Measurements from ENCODE around the gene C19orf53. TPM values are rescaled to one million over a fixed set of nuclear protein-coding genes. Genes with fewer than 3 reads are reported as not detected.

The C19orf53 gene
- total RNA-seq, 1 experiment from 2014 or later: 115 TPM

- DNase-seq (ENCODE audit: low spot score): no peak
Observed at GRCh38 chr19:13795595-13796300, 21.5 kb downstream of the C19orf53 start.

DNA sequence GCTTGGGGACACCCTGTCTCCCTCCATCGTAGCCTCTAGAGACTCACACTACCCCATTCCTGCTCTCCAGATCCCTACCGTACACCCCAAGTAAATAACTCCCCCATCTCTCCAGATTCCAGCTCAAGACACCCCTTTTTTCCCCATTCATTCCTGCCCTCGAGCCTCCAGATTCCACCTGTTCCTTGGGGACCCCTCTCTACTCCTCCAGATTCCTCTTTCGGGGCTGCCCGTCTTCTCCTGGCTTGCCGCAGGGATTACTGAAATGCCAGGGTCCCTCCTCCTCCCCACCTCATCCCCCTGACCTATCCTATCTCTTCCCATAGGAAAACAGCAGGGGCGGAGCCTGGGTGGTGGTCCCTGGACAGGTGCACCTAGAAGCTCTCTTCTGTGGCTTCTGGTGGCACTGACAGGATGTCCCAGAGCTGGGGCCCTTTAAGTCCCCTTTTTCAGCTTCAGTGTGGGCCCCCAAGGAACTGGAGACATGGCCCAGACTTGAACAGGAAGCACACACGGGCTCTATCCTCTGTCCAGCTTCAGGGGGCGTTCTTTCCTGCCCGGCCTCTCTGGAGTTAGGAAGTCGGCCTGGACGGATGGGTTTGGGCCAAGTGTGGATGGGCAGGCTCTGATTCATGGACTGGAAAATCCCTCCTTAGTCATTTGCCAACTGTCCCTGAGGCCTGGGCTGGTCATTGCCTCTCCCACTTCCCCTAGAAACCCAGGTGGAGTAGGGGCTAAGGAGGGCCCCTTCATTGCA lies 22.2 kb downstream of the C19orf53 start:
- no peak for DNase-seq (ENCODE audit: low spot score)

DNA sequence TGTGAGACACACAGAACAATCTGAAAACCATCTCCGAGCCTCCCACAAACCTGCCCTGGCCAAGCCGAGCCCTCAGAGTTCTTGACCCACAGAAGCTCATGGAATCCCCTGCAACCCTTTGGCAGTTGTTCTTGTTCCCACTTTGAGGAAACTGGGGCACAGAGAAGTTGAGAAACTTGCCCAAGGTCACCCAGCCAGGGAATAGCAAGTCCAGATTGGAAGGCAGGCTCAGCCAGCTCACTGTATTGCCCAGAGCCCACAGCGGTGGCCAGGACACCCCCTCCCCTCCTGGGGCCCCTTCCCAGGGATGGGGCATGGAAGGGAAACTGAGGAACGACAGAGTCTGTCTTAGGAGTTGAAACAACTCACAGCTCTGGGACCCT lies 22.8 kb downstream of the C19orf53 start:
- no peak for DNase-seq (ENCODE audit: low spot score)

GRCh38 chr19:13797870-13798269 lies 23.6 kb downstream of the C19orf53 start:
- no peak for DNase-seq (ENCODE audit: low spot score)

DNA sequence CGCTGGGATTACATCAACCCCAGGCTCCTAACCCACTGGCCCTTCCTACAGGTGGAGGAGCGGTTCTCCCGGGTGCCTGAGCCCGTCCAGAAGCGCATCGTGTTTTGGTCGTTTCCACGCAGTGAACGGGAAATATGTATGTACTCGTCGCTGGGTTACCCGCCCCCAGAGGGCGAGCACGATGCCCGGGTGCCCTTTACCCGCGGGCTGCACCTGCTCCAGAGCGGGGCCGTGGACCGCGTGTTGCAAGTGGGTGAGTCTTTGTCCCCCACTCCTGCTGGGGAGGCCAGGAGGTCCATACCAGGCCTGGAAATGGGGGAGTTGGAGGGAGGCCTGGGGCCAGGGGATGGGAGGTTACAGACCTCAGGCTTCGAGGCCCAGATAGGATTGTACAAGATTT lies 25.4 kb downstream of the C19orf53 start:
- no peak for DNase-seq (ENCODE audit: low spot score)

GRCh38 chr19:13803038-13803437 lies 28.8 kb downstream of the C19orf53 start:
- peak; percentile 51 for DNase-seq (ENCODE audit: low spot score)

GRCh38 chr19:13804830-13805683 lies 30.8 kb downstream of the C19orf53 start:
- no peak for DNase-seq (ENCODE audit: low spot score)

DNA sequence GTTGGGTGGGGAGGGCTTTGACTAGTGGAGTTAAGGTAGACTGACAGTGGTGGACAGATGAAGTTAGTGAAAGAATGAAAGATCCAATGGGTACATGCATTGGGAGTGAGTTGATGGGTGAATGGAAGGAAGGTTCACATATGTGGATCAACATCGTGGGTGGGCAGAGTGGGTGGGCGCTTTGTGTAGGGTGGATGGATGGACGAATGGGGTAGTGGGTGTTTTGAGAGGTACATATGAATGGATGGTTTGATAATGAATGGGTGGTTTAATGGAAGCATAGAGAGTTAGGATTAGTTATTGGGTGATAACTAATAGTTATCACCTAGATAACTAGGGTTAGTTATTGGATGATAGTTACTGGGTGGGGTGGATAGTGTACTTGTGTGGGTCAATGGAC lies 32.5 kb downstream of the C19orf53 start:
- no peak for DNase-seq (ENCODE audit: low spot score)

DNA sequence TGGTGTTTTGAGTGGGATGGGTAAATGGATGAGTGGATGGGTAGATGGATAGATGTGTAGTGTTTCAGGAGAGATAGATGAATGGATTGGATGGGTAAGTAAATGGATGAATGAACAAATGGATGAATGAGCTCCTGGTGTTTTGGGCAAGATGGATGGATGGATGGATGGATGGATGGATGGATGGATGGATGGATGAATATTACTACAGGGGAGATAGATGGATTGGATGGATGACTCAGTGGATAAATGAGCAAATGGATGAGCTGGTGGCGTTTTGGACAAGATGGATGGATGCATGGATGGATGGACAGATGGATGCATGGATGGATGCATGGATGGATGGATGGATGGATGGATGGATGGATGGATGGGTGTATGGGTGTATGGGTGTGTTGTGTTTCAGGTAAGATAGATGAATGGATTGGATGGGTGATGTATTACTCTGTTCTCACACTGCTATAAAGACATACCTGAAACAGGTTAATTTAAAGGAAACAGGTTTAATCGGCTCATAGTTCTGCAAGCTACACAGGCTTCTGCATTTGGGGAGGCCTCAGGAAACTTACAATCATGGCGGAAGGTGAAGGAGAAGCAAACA lies 33.3 kb downstream of the C19orf53 start:
- no peak for DNase-seq (ENCODE audit: low spot score)

DNA sequence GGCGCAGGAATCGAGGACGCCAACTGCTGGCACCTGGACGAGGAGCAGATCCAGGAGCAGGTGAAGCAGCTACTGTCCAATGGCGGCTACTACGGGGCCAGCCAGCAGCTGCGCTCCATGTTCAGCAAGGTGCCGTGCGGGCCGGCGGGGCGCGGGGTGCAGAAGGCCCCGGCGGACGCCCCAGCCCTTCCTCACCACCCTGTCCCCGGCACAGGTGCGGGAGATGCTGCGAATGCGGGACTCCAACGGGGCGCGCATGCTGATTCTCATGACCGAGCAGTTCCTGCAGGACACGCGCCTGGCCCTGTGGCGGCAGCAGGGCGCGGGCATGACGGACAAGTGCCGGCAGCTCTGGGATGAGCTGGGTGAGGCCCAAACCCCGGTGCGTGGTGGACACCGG lies 34.6 kb downstream of the C19orf53 start:
- DNase-seq (ENCODE audit: low spot score): no peak

GRCh38 chr19:13812544-13812943 lies 38.3 kb downstream of the C19orf53 start:
- DNase-seq (ENCODE audit: low spot score): no peak

- no peak for DNase-seq (ENCODE audit: low spot score)
Observed at GRCh38 chr19:13813147-13813546, 38.9 kb downstream of the C19orf53 start.

DNA sequence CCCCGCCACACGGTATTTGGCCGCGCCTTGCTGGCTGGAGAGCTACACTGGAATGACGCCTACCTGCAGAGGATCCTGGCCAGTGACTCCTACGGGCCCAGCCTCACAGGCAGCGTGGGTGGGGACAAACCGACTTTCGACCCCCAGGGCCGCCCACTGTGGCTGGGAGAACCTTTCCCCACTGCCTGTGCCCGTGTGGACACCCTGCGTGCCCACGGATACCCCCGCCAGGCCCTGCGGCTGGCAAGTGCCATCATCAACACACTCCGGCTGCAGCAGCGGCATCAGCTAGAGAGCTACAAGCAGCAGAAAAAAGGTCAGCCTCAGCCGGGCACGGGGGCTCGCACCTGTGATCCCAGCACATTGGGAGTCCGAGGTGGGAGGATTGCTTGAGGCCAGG lies 40.3 kb downstream of the C19orf53 start:
- no peak for DNase-seq (ENCODE audit: low spot score)

DNA sequence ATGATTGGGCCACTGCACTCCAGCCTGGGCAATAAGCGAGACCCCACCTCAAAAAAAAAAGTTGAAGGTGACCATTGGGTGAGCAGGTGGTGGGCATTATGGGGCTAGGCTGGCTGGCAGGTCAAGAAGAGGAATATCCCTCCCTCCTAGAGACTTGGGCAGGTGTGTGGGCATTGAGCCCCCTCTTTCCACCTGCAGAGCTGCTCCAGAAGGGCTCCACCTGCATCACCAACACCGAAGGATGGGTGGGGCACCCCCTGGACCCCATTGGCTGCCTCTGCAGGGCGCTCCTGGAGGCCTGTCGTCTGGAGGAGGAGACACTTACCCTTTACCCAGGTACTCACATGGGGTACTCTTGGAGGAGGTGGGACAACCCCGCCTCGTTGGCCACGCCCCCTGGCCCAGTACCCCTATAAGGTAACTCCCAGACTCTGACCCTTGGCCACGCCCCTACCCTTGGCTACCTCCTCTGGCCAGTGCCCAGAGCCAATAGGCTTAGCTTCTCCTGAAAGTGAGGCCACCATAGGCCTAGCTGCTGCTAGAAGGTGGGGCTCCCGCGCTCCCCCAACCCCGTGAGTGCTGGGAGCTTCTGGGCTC lies 42.9 kb downstream of the C19orf53 start:
- peak; percentile 78 for DNase-seq (ENCODE audit: low spot score)

GRCh38 chr19:13817615-13818371 lies 43.5 kb downstream of the C19orf53 start:
- DNase-seq (ENCODE audit: low spot score): peak; percentile 85

- DNase-seq (ENCODE audit: low spot score): no peak
Observed at GRCh38 chr19:13819238-13819637, 45.0 kb downstream of the C19orf53 start.

DNA sequence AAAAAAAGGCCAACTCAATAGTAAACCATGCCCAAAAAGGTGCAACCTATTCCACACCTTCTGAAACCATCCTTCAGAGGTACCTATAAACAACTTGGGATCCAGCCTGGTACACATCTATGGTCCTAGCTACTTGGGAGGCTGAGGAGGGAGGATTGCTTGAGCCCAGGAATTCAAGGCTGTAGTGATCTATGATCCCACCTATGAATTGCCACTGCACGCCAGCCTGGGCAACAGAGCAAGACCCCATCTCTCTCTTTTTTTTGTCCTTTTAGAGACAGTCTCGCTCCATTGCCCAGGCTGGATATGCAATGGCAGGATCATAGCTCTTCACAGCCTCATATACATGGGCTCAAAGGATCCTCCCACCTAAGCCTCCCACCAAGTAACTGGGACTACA lies 47.0 kb downstream of the C19orf53 start:
- no peak for DNase-seq (ENCODE audit: low spot score)

DNA sequence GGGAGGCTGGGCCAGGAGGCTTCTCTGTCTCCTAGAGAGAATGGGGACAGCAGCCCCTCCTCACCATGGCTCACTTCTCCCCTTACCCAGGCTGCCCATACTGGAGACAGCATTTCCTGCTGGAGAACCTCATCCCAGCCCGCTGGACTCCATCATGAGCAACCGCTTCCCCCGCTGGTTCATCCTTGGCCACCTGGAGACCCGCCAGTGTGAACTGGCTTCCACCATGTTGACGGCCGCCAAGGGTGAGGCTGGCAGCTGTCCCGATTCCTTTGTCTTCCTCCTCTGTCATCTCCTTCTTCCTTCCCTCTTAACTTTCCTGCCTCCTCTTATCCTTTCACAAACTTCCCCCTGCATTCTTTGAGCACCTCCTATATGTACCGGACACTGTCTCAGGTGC lies 49.0 kb downstream of the C19orf53 start:
- DNase-seq (ENCODE audit: low spot score): no peak

GRCh38 chr19:13823901-13824300 lies 49.6 kb downstream of the C19orf53 start:
- DNase-seq (ENCODE audit: low spot score): no peak

DNA sequence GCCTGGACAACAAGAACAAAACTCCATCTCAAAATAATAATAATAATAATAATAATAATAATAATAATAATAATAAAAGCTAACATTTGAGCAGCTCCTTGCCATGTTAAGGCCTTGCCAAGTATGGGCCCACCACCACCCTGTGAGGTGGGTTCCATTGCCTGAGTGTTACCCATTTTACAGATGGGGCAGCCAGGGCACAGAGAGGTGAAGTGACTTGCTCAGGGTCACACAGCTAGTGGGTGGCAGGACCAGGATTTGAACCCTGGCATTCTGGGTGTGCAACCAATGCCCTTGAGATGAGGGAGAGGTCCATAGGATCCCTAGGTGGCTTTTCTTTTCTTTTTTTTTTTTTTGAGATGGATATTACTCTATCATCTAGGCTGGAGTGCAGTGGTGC lies 50.4 kb downstream of the C19orf53 start:
- DNase-seq (ENCODE audit: low spot score): no peak

All from HT-29 (cell line).